Mucosa of rectum (tissue), 2 donors: Measurements from ENCODE around the gene MMAB.

ENCODE experiments used
- H3K27ac ChIP-seq, 2 donors: one replicate each; pipeline ENCODE4 v1.7.0; 2013; ENCODE audit warnings: inconsistent platforms in 2 of 2, low read depth in 2 of 2, low read length in 2 of 2
- H3K27me3 ChIP-seq, 2 donors: one replicate each; pipeline ENCODE4 v1.7.0; 2013; ENCODE audit warnings: low read length in 2 of 2; ENCODE audit not compliant: control insufficient read depth in 2 of 2, insufficient read depth in 2 of 2
- H3K36me3 ChIP-seq, 2 donors: one replicate each; pipeline ENCODE4 v1.7.0; 2013; ENCODE audit warnings: low read length in 2 of 2; ENCODE audit not compliant: control insufficient read depth in 2 of 2, insufficient read depth in 2 of 2
- H3K4me1 ChIP-seq, 2 donors: one replicate each; pipeline ENCODE4 v1.7.0; 2013; ENCODE audit warnings: low read length in 2 of 2, mild to moderate bottlenecking in 1 of 2; ENCODE audit not compliant: control insufficient read depth in 2 of 2, insufficient read depth in 2 of 2
- H3K4me3 ChIP-seq, 2 donors: one replicate each; pipeline ENCODE4 v1.7.0; 2013; ENCODE audit warnings: low read length in 2 of 2
- H3K9ac ChIP-seq, 2 donors: one replicate each; pipeline ENCODE4 v1.7.0; 2013; ENCODE audit warnings: low read length in 2 of 2, low read depth in 1 of 2, mild to moderate bottlenecking in 1 of 2
- H3K9me3 ChIP-seq, 2 donors: one replicate each; pipeline ENCODE4 v1.7.0; 2013; ENCODE audit warnings: low read length in 2 of 2; ENCODE audit not compliant: control insufficient read depth in 2 of 2
- donor health status: healthy.
- donor health status: Normal muscosa, but diverticular disease.

Gene MMAB

GRCh38 chr12:109534456-109534855, 38.8 kb downstream of the MMAB start:
- H3K36me3 ChIP-seq: peaks cover 31 to 52% of the 10 kb centered on the region in 2 donors
- H3K27me3 ChIP-seq: no peaks in the 10 kb centered on the region
- no peak overlapping the region for H3K9ac ChIP-seq
- no peak overlapping the region for H3K27ac ChIP-seq
- no peaks in the 10 kb centered on the region for H3K9me3 ChIP-seq
- no peak overlapping the region for H3K4me3 ChIP-seq
- H3K4me1 ChIP-seq: peaks cover 0 to 2% of the 10 kb centered on the region in 2 donors

GRCh38 chr12:109533487-109533740, 39.9 kb downstream of the MMAB start:
- H3K9me3 ChIP-seq: no peaks in the 10 kb centered on the region
- H3K27ac ChIP-seq: no peak overlapping the region
- H3K9ac ChIP-seq: no peak overlapping the region
- H3K27me3 ChIP-seq: no peaks in the 10 kb centered on the region
- H3K36me3 ChIP-seq: peaks cover 34 to 56% of the 10 kb centered on the region in 2 donors
- H3K4me3 ChIP-seq: no peak overlapping the region
- H3K4me1 ChIP-seq: peaks cover 0 to 3% of the 10 kb centered on the region in 2 donors

GRCh38 chr12:109532721-109533486, 40.4 kb downstream of the MMAB start:
- Histone ChIP-seq H3K27ac (no peak overlapping the region), H3K36me3 (peaks cover 37 to 60% of the 10 kb centered on the region in 2 donors), H3K4me3 (no peak overlapping the region), H3K9ac (no peak overlapping the region), H3K27me3 (no peaks in the 10 kb centered on the region), H3K9me3 (no peaks in the 10 kb centered on the region), H3K4me1 (peaks cover 0 to 3% of the 10 kb centered on the region in 2 donors)

DNA sequence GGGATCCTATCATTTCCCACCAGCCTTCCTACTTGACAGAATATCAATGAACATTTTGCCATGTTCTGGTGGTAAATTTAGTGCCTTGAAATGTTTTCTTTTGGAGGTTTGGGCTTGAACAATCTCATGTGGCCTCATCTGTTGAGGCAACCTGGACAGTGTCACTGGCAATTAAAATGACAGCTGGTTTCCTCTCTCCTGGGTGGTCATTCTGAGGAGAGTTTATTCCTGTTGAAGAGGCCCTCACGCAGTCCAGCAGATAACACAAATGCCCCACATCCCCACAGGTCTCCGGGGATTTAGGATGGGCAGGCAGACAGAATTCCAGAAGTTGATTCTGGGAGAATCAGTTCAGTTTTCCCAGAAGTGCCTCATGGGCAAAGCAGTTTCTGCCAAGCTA, 41.9 kb downstream of the MMAB start:
- H3K4me3 ChIP-seq: no peak overlapping the region
- no peak overlapping the region for H3K27ac ChIP-seq
- H3K27me3 ChIP-seq: no peaks in the 10 kb centered on the region
- no peaks in the 10 kb centered on the region for H3K9me3 ChIP-seq
- no peak overlapping the region for H3K9ac ChIP-seq
- peaks cover 0 to 3% of the 10 kb centered on the region in 2 donors for H3K4me1 ChIP-seq
- H3K36me3 ChIP-seq: peaks cover 44 to 69% of the 10 kb centered on the region in 2 donors

DNA sequence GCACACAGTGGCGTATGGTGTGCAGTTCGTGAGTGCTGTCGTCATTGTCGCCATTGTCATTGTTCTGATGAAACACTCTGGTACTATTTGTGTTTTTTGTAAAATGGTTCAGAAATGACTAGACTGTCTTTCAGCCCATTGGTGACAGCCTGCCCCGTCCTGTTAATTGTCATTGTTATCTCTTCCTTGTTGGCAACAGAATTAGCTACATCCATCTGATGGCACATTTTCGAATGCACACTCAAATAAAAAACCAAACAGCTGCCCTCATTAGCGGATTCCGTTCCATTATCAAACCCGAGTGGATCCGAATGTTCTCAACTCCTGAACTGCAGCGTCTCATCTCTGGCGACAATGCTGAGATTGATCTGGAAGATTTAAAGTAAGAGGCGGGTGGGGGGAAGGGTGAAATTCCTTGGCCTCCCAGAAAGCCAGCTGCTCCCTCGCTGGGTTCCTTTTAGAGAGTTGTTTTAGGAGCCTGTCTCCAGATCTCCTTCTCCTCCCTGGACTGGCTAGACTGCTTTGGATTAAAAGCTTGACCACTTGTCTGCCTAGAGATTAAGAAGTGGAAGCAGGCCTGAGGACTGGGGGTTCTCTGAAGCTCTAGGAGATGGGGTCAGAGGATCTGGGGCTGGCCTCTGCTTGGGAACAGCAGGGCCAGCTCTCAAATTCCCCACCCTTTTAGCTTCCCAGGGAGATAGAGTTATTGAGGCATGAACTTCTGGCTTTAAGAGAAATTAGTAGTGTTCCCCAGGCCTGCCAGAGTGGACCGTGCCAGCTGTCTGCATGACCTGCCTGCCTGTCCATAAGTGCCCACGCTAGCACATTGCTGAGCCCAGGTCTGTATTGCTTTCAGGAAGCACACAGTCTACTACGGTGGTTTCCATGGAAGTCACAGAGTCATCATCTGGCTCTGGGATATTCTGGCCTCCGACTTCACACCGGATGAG, 43.3 kb downstream of the MMAB start:
- peaks cover 39 to 72% of the 10 kb centered on the region in 2 donors for H3K36me3 ChIP-seq

GRCh38 chr12:109527489-109528123, 45.7 kb downstream of the MMAB start:
- Histone ChIP-seq H3K27me3 (no peaks in the 10 kb centered on the region), H3K36me3 (peaks cover 40 to 78% of the 10 kb centered on the region in 2 donors), H3K27ac (no peak overlapping the region), H3K4me1 (peaks cover 0 to 3% of the 10 kb centered on the region in 2 donors), H3K9me3 (no peaks in the 10 kb centered on the region), H3K4me3 (no peak overlapping the region), H3K9ac (no peak overlapping the region)

More for the DNA sequence above, 43.3 kb downstream of the MMAB start:
- H3K27ac ChIP-seq: no peak overlapping the region
- H3K4me3 ChIP-seq: no peak overlapping the region
- H3K9me3 ChIP-seq: no peaks in the 10 kb centered on the region
- peaks cover 0 to 3% of the 10 kb centered on the region in 2 donors for H3K4me1 ChIP-seq
- H3K9ac ChIP-seq: no peak overlapping the region
- H3K27me3 ChIP-seq: no peaks in the 10 kb centered on the region

DNA sequence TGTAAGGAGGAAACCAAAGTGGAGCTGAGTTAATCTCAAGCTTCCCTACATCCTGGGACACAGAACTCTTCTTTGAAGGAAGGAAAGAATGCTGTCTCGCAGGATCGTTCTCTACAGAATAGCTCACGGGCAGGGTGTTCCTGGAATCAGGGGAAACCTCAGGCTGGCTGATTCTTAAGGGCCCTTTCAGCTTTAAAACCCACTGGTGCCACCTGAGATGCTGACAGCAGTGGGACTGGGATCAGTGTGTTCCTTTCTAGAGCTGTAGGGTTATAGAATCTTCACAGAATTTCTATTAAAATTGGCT, 48.1 kb downstream of the MMAB start:
- Histone ChIP-seq H3K4me3 (no peak overlapping the region), H3K4me1 (peaks cover 0 to 3% of the 10 kb centered on the region in 2 donors), H3K27me3 (no peaks in the 10 kb centered on the region), H3K36me3 (peaks cover 43 to 82% of the 10 kb centered on the region in 2 donors), H3K9me3 (no peaks in the 10 kb centered on the region), H3K27ac (no peak overlapping the region), H3K9ac (no peak overlapping the region)

- peaks cover 46 to 83% of the 10 kb centered on the region in 2 donors for H3K36me3 ChIP-seq
- H3K4me1 ChIP-seq: peaks cover 0 to 3% of the 10 kb centered on the region in 2 donors
- H3K4me3 ChIP-seq: no peak overlapping the region
- no peaks in the 10 kb centered on the region for H3K27me3 ChIP-seq
- no peak overlapping the region for H3K9ac ChIP-seq
- H3K27ac ChIP-seq: no peak overlapping the region
- no peaks in the 10 kb centered on the region for H3K9me3 ChIP-seq
Measured at GRCh38 chr12:109524466-109525278, 48.6 kb downstream of the MMAB start.

DNA sequence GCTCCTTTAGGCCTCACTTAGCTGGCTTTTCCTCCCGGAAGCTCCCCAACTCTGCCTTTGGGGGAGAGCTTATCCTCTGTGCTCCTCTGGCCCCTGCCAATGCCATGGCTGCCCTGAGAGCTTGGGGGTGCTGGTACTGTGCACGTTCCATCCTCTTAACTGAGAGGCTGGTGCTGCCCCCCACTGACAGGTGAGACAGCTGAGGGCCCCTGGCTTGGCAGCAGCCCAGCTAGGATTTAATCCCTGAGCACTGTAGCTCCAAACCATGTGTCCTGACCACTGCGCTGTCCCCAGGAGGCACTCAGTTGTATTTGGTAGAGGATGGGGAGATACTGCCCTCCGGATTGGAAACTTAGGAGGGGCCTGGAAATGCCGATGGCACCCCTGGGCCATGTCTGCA, 49.8 kb downstream of the MMAB start:
- Histone ChIP-seq H3K27me3 (no peaks in the 10 kb centered on the region), H3K36me3 (peaks cover 50 to 85% of the 10 kb centered on the region in 2 donors), H3K4me1 (peaks cover 0 to 2% of the 10 kb centered on the region in 2 donors), H3K27ac (no peak overlapping the region), H3K9ac (no peak overlapping the region), H3K9me3 (no peaks in the 10 kb centered on the region), H3K4me3 (no peak overlapping the region)
